Type B pancreatic cell (in vitro differentiated cells): Measurements from ENCODE around the gene FBXO15. TPM values are rescaled to one million over a fixed set of nuclear protein-coding genes. Genes with fewer than 3 reads are reported as not detected.

ENCODE experiments used
- DNase-seq: peaks from one replicate; pipeline ENCODE4 v3.0.0; 2021; ENCODE audit warnings: mixed read lengths; ENCODE audit not compliant: unreplicated experiment; ENCODE audit errors: extremely low spot score
- H3K27ac Mint-ChIP-seq: 2 replicates; pipeline ENCODE4 v1.8.0; 2021; ENCODE audit warnings: mild to moderate bottlenecking, mixed read lengths
- H3K27me3 Mint-ChIP-seq: 2 replicates; pipeline ENCODE4 v1.8.0; 2021; ENCODE audit warnings: mixed read lengths
- H3K36me3 Mint-ChIP-seq: 2 replicates; pipeline ENCODE4 v1.8.0; 2021; ENCODE audit warnings: mixed read lengths
- H3K4me1 Mint-ChIP-seq: one replicate; pipeline ENCODE4 v1.8.0; 2021; ENCODE audit warnings: mixed read lengths; ENCODE audit not compliant: unreplicated experiment
- H3K4me3 Mint-ChIP-seq: 2 replicates; pipeline ENCODE4 v1.8.0; 2021; ENCODE audit warnings: mild to moderate bottlenecking, mixed read lengths
- H3K9me3 Mint-ChIP-seq: 2 replicates; pipeline ENCODE4 v1.8.0; 2021; ENCODE audit warnings: mixed read lengths
- CTCF ChIP-seq: fragments of 200-600 bp; sonication (generic); conservative IDR thresholded peaks from 2 replicates; pipeline ENCODE4 v1.5.0; 2021; ENCODE audit warnings: antibody characterized with exemption, mild to moderate bottlenecking
- long read RNA-seq: library from polyadenylated mRNA; unstranded; transcript quantifications from one replicate; pipeline ENCODE4 v2.0.0, GENCODE V29; 2020
- total RNA-seq: library from RNA; stranded (reverse); gene quantifications from 2 replicates; pipeline ENCODE4 v1.2.1, GENCODE V29; 2021; ENCODE audit warnings: low replicate concordance

FBXO15 gene
- 2.0 and 4.7 TPM in 2 replicates for total RNA-seq
- long read RNA-seq, partial matches to known transcripts, result 0 of 2 reads
- long read RNA-seq, other reads (novel, unspliced or antisense), result 1 of 2 reads

GRCh38 chr18:74147779-74148542 is at the start of gene FBXO15, which contains the start of gene TIMM21:
Gene FBXO15, minus strand, starts transcription at chr18:74147834. Its CDS starts 49 bp downstream, at chr18:74147785.
Gene TIMM21, plus strand, starts transcription at chr18:74148523. Its CDS starts 286 bp downstream, at chr18:74148809.
- TF ChIP-seq CTCF, result no peak
- no peaks in the 10 kb centered on the region for H3K9me3 Mint-ChIP-seq
- H3K27me3 Mint-ChIP-seq, result peaks cover 3% of the 10 kb centered on the region
- H3K27ac Mint-ChIP-seq, result peak within 1 kb of the TSS; percentile 93
- peaks cover 3% of the 10 kb centered on the region for H3K36me3 Mint-ChIP-seq
- peak within 1 kb of the TSS; percentile 99 for H3K4me3 Mint-ChIP-seq
- H3K4me1 Mint-ChIP-seq, result peaks cover 22% of the 10 kb centered on the region
- DNase-seq, result peak; percentile 96

- Mint-ChIP-seq H3K27me3 (peaks cover 6% of the 10 kb centered on the region), H3K27ac (peak overlapping the region; percentile 71), H3K9me3 (no peaks in the 10 kb centered on the region), H3K4me1 (peaks cover 7% of the 10 kb centered on the region), H3K36me3 (no peaks in the 10 kb centered on the region), H3K4me3 (peak overlapping the region; percentile 79)
- no peak for DNase-seq
- peak; percentile 97 for TF ChIP-seq CTCF
Observed at GRCh38 chr18:74196220-74197119, 48.8 kb upstream of the FBXO15 start.

- TF ChIP-seq CTCF, result no peak
- no peak overlapping the region for H3K27ac Mint-ChIP-seq
- no peak for DNase-seq
- peaks cover 6% of the 10 kb centered on the region for H3K27me3 Mint-ChIP-seq
- H3K4me1 Mint-ChIP-seq, result peaks cover 14% of the 10 kb centered on the region
- H3K9me3 Mint-ChIP-seq, result no peaks in the 10 kb centered on the region
- H3K36me3 Mint-ChIP-seq, result no peaks in the 10 kb centered on the region
- no peak overlapping the region for H3K4me3 Mint-ChIP-seq
Observed at GRCh38 chr18:74194691-74195090, 47.1 kb upstream of the FBXO15 start.

GRCh38 chr18:74191577-74191976 is 43.9 kb upstream of the FBXO15 start:
- no peak for TF ChIP-seq CTCF
- no peaks in the 10 kb centered on the region for H3K36me3 Mint-ChIP-seq
- H3K27ac Mint-ChIP-seq, result no peak overlapping the region

GRCh38 chr18:74190086-74190485 is 42.5 kb upstream of the FBXO15 start:
- DNase-seq, result no peak
- Mint-ChIP-seq H3K4me3 (no peak overlapping the region), H3K36me3 (no peaks in the 10 kb centered on the region), H3K27ac (no peak overlapping the region), H3K4me1 (peaks cover 12% of the 10 kb centered on the region), H3K9me3 (no peaks in the 10 kb centered on the region), H3K27me3 (peaks cover 6% of the 10 kb centered on the region)
- no peak for TF ChIP-seq CTCF

More at GRCh38 chr18:74191577-74191976, 43.9 kb upstream of the FBXO15 start:
- Mint-ChIP-seq H3K4me1 (peaks cover 19% of the 10 kb centered on the region), H3K9me3 (no peaks in the 10 kb centered on the region), H3K27me3 (peaks cover 6% of the 10 kb centered on the region), H3K4me3 (no peak overlapping the region)
- no peak for DNase-seq
